ENCODE data around the gene TBC1D21. TPM values are rescaled to one million over a fixed set of nuclear protein-coding genes. Genes with fewer than 3 reads are reported as not detected.

TBC1D21 gene
- total RNA-seq, 1 experiment from 2014 or later: not detected

DNA sequence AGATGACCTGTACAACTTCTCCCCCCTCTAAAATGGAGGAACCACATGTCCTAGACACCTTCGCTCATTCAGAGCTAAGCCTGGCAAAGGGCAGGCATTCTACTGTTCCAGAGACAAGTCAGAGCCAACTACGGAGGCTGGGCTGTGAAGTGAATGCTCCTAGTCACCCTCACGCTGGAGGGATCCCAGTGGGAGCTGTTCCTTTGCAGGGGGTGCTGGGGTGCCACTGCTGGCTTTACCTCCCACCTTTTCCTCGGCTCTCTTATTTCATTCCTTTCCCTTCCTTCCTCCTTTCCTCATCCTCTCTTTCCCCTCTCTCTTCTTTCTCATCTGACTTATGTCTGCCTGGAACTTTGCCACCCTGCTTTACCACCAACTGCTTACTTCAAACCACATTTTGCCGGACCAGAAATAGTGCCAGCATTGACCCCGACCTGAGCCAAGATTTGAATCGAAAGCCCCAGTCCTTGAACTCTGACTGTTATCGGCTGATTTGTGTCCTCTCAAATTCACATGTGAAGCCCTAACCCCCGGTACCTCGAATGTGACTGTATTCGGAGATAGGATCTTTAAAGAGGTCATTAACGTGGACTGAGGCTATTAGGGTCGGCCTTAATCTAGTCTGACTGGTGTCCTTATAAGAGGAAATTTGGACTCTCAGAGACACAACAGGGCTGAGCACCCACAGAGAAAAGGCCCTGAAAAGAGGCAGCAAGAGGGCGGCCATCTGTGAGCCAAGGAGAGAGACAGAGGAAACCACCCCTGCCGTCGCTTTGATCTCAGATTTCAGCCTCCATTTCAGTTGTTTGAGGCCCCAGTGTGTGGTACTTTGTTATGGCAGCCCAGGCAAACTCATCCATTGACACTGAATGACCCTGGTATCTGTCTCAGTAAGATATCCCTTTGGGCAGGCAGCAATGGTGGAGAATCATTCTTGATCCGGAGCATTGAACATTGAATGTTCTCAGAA, 31.3 kb upstream of the TBC1D21 start:
- no TSS peak for BruUV-seq (replicated peaks)
- ChIA-PET CTCF (interaction anchor here (0.5 kb wide), 1 partner anchor 46 kb away, joined by 3 read pairs; no protein-coding TSS in a partner anchor), POLR2A (no interaction called here)
- Mint-ChIP-seq H3K9me3 (ENCODE audit: unreplicated experiment) (no peaks in the 10 kb centered on the region), H3K27ac (ENCODE audit: low read depth, unreplicated experiment) (no peak overlapping the region), H3K36me3 (ENCODE audit: insufficient read depth, unreplicated experiment) (no peaks in the 10 kb centered on the region), H3K4me3 (ENCODE audit: unreplicated experiment) (no peak overlapping the region), H3K27me3 (ENCODE audit: insufficient read depth, unreplicated experiment) (peaks cover 71% of the 10 kb centered on the region), H3K4me1 (ENCODE audit: insufficient read depth, unreplicated experiment) (no peaks in the 10 kb centered on the region)
- intact Hi-C loops (cut with micrococcal nuclease): no loop called here
- no peak for DNase-seq (ENCODE audit: unreplicated experiment)
- TF ChIP-seq, protein P1, sequence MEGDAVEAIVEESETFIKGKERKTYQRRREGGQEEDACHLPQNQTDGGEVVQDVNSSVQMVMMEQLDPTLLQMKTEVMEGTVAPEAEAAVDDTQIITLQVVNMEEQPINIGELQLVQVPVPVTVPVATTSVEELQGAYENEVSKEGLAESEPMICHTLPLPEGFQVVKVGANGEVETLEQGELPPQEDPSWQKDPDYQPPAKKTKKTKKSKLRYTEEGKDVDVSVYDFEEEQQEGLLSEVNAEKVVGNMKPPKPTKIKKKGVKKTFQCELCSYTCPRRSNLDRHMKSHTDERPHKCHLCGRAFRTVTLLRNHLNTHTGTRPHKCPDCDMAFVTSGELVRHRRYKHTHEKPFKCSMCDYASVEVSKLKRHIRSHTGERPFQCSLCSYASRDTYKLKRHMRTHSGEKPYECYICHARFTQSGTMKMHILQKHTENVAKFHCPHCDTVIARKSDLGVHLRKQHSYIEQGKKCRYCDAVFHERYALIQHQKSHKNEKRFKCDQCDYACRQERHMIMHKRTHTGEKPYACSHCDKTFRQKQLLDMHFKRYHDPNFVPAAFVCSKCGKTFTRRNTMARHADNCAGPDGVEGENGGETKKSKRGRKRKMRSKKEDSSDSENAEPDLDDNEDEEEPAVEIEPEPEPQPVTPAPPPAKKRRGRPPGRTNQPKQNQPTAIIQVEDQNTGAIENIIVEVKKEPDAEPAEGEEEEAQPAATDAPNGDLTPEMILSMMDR (IDR thresholded peaks at IDR 0.05; ENCODE audit: unreplicated experiment): no peak

DNA sequence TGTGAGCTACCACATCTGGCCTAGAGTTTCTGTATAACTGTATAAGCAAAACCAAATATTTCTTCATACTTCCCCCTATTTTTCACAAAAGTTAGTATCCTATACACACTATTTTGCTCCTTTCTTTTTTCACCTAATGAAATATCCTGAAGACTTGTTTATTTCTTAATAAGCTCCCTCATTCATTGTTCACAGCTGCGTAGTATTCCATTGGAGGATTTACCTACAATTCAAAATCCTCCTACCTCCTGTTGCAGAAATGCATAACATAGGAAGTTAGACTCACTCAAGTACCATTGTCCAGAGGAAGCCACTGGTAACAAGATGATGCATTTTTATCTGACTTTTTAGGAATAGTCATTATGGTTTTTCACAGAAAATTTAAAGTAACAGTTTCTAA, 29.6 kb upstream of the TBC1D21 start:
- H3K4me3 Mint-ChIP-seq (ENCODE audit: unreplicated experiment): no peak overlapping the region
- TF ChIP-seq, protein P1 (IDR thresholded peaks at IDR 0.05; ENCODE audit: unreplicated experiment): no peak
- H3K9me3 Mint-ChIP-seq (ENCODE audit: unreplicated experiment): no peaks in the 10 kb centered on the region
- intact Hi-C loops (cut with micrococcal nuclease): no loop called here
- H3K27me3 Mint-ChIP-seq (ENCODE audit: insufficient read depth, unreplicated experiment): peaks cover 71% of the 10 kb centered on the region
- no peaks in the 10 kb centered on the region for H3K36me3 Mint-ChIP-seq (ENCODE audit: insufficient read depth, unreplicated experiment)
- no peak for DNase-seq (ENCODE audit: unreplicated experiment)
- ChIA-PET CTCF (interaction anchor here (0.7 kb wide), 1 partner anchor 284 kb away, joined by 3 read pairs; no protein-coding TSS in a partner anchor), POLR2A (no interaction called here)
- no peaks in the 10 kb centered on the region for H3K4me1 Mint-ChIP-seq (ENCODE audit: insufficient read depth, unreplicated experiment)
- no peak overlapping the region for H3K27ac Mint-ChIP-seq (ENCODE audit: low read depth, unreplicated experiment)
- no TSS peak for BruUV-seq (replicated peaks)

DNA sequence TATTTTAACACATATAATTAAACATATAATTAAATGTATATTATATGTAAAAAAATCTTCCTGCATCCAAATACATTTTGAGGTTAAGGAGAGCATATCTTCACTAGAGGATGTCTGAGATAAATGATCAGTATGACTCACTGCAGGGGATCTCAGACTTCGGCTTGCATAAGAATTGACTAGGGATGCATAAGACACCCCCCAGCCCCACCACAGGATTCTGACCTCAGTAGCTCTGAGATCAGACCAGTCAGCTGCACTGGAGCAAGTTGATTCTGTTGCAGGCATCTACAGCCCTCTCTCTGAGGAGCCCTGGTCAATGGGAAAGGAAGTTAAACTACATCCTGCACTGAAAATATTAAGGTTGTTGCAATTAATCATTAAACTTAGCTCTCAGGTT, 29.0 kb upstream of the TBC1D21 start:
- H3K27me3 Mint-ChIP-seq (ENCODE audit: insufficient read depth, unreplicated experiment): peaks cover 69% of the 10 kb centered on the region

DNA sequence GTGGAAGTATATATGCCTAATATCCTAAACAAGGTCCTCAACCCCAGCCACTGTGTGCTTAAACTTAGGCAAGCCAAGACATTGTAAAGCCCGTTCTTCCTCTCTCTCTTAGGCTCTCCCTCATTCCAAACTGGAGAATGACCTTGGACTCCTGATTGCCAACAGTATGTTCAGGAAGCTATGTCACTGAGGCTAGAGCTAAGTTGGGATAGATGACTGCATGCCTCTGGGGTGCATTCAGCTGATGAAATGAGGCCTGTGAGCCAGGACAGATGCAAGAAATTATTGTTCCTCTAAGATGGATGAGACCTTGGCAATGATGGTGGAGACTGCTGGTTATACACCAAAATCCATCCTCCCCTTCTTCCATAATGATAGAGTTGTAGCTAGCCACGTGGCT, 27.9 kb upstream of the TBC1D21 start:
- TF ChIP-seq, protein P1 (IDR thresholded peaks at IDR 0.05; ENCODE audit: unreplicated experiment): no peak
- Mint-ChIP-seq H3K9me3 (ENCODE audit: unreplicated experiment) (no peaks in the 10 kb centered on the region), H3K4me1 (ENCODE audit: insufficient read depth, unreplicated experiment) (no peaks in the 10 kb centered on the region), H3K36me3 (ENCODE audit: insufficient read depth, unreplicated experiment) (no peaks in the 10 kb centered on the region), H3K4me3 (ENCODE audit: unreplicated experiment) (no peak overlapping the region), H3K27ac (ENCODE audit: low read depth, unreplicated experiment) (no peak overlapping the region), H3K27me3 (ENCODE audit: insufficient read depth, unreplicated experiment) (peaks cover 69% of the 10 kb centered on the region)
- no peak for DNase-seq (ENCODE audit: unreplicated experiment)
- POLR2A ChIA-PET: no interaction called here
- no TSS peak for BruUV-seq (replicated peaks)
- CTCF ChIA-PET: interaction anchor here (1.0 to 1.6 kb wide), 2 partner anchors 51 to 475 kb away, joined by 3 read pairs; no protein-coding TSS in a partner anchor
- intact Hi-C loops (cut with micrococcal nuclease): no loop called here

More for the DNA sequence above, 29.0 kb upstream of the TBC1D21 start:
- TF ChIP-seq, protein P1 (IDR thresholded peaks at IDR 0.05; ENCODE audit: unreplicated experiment): no peak
- H3K36me3 Mint-ChIP-seq (ENCODE audit: insufficient read depth, unreplicated experiment): no peaks in the 10 kb centered on the region
- POLR2A ChIA-PET: interaction anchor here (0.6 kb wide), 1 partner anchor 84 kb away, joined by 3 read pairs; no protein-coding TSS in a partner anchor
- intact Hi-C loops (cut with micrococcal nuclease): no loop called here
- no peak overlapping the region for H3K27ac Mint-ChIP-seq (ENCODE audit: low read depth, unreplicated experiment)
- CTCF ChIA-PET: interaction anchor here (1.6 kb wide), 1 partner anchor 52 kb away, joined by 3 read pairs; no protein-coding TSS in a partner anchor
- H3K4me3 Mint-ChIP-seq (ENCODE audit: unreplicated experiment): no peak overlapping the region
- H3K4me1 Mint-ChIP-seq (ENCODE audit: insufficient read depth, unreplicated experiment): no peaks in the 10 kb centered on the region
- DNase-seq (ENCODE audit: unreplicated experiment): no peak
- no peaks in the 10 kb centered on the region for H3K9me3 Mint-ChIP-seq (ENCODE audit: unreplicated experiment)
- BruUV-seq (replicated peaks): no TSS peak
